HG03521 (cell line): ENCODE results near the gene TTC7B.

Experiments used
- ATAC-seq: cut with Tn5 transposase; IDR thresholded peaks from one replicate; pipeline ENCODE4 v1.9.1; 2021; ENCODE audit warnings: mild to moderate bottlenecking, moderate library complexity; ENCODE audit not compliant: unreplicated experiment

The TTC7B gene

DNA sequence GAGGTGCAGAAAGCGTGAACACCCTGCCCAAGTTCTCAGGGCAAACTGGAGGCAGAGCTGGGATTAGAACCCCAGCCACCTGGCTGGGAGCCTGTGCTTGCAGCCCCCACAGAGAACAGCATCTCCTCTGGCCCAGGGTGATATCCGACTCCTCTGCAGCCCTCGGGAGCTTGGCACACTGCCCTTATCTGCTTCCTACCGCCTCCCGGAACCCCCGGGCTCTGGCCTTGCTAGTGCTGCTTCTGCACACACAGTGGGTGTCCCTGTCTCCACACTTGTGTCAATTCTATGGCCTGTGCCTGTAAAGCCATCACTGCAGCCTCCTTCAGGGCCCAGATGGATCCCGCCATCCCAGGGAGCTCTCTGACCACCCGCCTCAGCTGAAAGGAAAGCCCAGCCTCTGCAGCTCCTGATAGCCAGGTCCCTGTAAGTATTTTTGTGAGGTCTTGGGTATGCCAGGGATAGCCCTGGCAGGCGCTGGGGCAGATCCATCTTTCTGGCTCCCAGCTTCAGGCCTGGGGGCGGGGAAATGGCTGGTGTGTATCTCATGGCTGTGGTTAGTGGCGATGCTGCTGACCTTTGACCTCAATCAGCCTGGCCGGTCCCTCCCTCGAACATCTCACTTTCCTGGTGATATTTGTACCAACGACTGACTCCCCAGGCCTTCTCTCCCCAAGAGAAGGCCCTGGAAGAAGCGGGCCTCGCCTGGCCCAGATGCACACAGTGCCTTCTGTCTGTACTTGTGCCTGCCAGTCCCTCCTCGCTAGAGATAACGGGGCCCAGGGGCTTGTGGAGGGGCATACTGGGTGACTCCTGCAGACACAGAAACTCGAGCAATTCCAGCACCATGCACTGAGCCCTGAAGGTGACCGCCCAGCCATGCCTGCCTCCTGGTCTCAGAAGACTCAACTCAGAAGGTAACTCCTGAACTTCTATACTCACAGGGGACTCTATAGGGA lies 235.6 kb downstream of the TTC7B start:
- no peak for ATAC-seq

DNA sequence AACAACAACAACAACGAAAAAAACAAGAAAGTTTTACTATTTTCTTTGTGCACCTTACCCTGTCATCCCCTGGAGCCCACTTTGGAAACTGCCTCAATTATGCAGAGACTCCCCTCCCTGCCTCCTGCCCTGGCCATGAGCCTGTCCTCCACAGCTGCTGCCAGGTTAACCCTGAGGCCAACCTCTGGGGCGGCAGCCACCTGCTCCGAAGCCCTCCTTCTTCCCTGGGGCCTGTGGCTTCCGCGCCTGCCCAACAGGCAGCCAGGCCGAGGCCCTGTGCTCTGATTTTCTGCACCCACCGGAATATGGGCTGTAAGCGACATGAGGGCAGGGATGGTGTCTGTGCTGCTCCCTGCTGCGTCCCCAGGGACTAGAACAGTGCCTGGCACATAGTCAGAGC lies 236.4 kb downstream of the TTC7B start:
- ATAC-seq = no peak

- no peak for ATAC-seq
Observed at GRCh38 chr14:90579088-90579487, 237.1 kb downstream of the TTC7B start.

- no peak for ATAC-seq
Observed at GRCh38 chr14:90578283-90578985, 237.8 kb downstream of the TTC7B start.

GRCh38 chr14:90577661-90578282 lies 238.5 kb downstream of the TTC7B start:
- ATAC-seq = no peak

DNA sequence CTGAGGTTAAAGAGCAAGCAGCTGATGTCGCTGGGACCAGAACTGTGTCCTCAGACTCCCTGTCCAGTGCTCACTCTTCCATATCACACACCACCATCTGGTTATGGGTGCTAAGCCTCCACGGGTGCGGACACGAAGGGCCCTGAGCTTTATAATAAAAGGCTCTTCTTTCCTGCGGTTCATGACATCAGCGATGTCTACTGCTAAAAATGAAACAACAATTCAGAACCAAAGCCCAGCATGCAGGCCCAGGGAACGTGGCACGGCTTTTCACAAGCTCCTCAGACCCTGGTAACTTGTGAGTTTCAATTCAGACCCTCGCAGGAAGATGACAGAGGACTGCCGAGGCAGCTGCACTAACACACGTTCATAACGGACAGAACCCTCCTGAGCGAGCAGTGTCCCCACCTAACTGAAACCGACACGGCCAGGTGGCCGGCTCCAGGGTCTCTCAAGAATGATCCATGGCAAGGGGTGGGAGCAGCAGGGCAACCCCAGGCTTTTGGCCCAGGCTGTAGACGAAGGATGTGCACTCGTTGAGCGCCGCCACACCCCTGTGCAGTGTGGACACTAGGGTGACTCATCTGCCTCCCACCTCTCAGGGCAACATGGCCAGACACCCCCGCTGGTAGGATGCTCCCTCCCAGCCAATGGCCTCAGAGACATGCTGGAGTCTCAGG lies 239.1 kb downstream of the TTC7B start:
- no peak for ATAC-seq

- no peak for ATAC-seq
Observed at GRCh38 chr14:90576581-90576980, 239.6 kb downstream of the TTC7B start.

GRCh38 chr14:90575781-90576180 lies 240.4 kb downstream of the TTC7B start:
- ATAC-seq = no peak

DNA sequence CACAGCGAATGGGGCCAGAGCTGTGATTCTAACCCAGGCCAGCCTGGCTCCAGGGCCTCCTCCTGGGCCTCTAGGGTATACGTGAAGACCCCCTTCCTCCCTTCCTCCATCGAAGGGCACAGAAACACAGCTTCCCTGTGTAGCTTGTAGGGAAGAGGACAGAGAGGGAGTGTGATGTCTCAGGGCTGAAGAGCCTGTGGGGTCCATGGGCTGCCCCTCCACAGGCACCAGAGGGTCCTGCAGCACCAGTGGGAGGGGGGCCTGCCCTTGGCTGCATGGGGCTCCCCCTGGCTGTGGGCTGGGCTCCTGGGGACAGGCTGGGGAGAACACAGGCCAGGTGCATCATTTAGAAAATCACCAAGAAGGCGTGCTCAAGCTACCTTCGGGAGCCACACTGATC lies 240.9 kb downstream of the TTC7B start:
- no peak for ATAC-seq

DNA sequence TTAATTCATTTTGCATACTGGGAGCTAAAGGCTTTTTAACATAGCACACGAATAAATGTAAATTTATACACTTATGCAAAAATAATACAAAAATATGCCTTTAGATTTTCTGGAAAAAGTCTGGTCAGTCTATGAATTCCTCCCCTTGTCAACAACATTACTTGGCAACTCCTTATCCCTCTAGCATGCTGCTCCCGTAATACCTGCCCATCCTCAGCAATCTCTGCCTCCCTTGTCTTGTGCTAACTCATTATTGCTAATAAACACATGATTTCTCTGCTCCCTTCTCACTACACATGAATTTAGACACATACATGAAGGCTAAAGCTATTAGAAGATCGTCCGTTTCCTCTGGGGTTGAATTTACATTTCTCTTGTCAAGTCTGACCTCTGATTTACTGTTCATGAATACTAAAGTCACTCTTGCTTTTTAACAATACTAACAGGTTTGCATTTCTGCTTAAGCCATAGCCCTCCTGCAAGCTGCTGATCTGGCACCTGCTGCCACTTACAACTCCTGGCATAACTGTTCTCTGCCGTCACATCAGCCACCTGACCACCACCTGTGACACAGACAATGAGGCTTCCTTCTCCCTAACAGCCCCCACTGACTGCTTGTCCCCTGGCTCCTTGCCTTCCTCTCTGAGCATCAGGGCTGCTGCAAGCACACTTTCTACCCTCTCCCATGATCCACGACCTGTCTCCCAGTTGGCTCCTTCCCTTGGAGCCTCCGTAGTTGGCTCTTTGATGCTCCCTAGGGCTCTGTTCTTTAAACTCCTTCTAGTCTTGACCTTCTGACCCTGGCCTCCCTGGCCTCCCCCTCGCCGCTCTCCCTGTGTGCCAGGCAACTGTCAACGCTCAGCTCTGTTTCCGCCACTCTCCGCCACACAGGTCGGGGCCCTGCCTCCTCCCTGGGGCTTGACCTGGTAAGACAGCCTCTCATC lies 241.8 kb downstream of the TTC7B start:
- no peak for ATAC-seq

DNA sequence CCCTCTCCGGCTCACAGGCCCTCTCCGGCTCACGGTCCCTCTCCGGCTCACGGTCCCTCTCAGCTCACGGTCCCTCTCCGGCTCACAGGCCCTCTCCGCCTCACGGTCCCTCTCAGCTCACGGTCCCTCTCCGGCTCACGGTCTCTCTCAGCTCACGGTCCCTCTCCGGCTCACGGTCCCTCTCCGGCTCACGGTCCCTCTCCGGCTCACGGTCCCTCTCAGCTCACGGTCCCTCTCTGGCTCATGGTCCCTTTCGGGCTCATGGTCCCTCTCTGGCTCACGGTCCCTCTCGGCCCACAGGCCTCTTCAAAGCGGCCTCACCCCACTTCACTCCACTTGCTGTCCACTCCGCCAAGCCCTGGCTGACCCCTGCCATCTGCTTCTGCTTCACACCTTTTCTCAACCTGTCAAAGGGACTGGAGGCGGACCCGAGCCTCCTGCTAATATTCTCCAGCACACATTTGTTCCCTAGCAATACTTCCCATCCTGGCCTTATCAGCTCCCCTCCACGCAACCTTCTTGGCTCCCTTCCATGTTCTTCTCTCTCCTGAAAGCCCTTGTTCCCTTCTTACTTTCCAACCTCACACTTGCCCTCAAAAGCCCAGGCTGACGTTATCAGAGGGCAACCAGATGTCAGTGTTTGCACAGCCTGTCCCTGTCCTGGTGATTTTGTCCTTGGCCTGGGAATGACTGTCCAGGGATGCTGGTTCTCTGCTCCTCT lies 242.7 kb downstream of the TTC7B start:
- ATAC-seq = no peak

- no peak for ATAC-seq
Observed at GRCh38 chr14:90572441-90573150, 243.6 kb downstream of the TTC7B start.

GRCh38 chr14:90571149-90571947 lies 244.9 kb downstream of the TTC7B start:
- ATAC-seq = no peak

GRCh38 chr14:90570461-90570860 lies 245.8 kb downstream of the TTC7B start:
- ATAC-seq = no peak

DNA sequence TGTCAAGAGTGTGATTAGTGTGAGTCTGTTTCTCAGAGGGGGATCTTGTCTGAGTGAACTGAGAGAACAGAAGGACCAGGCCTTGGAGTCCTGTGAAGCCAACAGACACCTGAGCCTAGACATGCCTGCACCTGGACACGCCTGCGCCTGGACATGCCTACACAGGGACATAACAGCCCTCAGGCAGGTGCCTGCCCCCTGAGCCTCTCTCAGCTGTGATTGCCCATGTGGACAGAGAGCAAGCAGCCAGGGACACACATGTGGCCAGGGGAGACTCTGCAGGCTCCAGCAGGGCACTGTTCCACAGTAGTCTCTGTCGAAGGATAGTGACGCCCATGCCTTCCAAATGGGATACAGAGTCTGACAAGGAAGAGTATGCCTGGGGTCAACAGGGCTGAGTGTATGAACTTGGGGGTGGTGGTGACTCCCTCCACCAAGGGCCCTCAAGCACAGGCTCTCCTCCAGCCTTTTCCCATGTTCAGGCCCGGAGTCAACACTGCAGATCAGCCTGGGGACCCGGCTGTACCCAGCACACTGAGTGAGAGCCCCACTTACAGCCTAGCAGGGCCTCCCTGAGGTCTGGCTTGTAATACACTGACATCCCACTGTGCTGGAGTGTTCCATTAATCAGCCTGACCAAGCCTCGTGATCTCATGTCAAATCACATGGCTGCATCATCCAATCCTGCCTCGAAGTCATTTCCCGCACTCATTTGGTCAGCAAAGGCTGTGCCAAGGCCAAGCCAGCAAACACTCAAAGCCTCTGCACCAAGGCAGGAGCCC lies 246.4 kb downstream of the TTC7B start:
- ATAC-seq = no peak

GRCh38 chr14:90569201-90569600 lies 247.0 kb downstream of the TTC7B start:
- no peak for ATAC-seq

- ATAC-seq = no peak
Observed at GRCh38 chr14:90568405-90568804, 247.8 kb downstream of the TTC7B start.
